GM21390 (cell line): ENCODE measurements around the gene HLA-G.
"Not testable (repeated sequence)": the region's sequence is repeated elsewhere in the genome, so short reads cannot be mapped to it uniquely, and the experiment has no call there.

Source experiments
- ATAC-seq: cut with Tn5 transposase; IDR thresholded peaks from one replicate; pipeline ENCODE4 v1.9.1; 2021; ENCODE audit not compliant: unreplicated experiment

HLA-G gene

DNA sequence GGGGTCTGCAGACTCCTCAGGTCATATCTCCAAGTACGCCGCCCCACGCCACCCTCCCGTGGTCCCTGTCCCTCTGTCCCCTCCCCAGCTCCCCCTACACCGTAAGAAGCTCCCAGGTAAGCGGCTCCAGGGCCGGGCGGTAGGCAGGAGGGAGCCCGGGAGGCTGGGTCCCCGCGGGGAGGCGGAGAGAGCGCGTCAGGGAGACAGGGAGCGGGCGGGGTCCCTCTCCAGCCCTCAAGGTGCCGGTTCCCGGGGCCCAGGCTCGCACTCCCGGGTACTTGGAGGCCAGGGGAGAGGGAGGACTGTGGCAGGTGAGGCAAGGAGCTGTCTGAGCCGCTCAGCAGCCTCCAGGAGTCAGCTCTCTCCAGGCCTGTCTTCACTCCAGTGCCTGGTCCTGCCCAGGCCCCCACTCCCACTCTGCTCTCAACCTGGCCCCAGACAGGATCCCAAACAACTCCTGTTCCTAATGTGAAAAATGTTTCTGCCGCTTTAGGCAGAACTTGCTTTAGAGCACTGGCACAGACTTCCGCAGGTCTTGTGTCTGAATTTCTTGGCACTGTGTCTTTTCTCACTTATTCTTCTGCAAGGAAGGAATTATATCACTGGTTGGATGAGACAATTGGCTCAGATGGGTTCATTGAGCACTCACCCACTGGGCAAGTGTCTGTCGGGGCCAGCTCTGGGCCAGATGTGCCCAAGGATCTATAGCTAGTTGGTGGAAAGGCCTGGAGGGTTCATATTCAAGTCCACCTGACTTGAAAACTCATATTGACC, 36.6 kb downstream of the HLA-G start:
- ATAC-seq = no peak

DNA sequence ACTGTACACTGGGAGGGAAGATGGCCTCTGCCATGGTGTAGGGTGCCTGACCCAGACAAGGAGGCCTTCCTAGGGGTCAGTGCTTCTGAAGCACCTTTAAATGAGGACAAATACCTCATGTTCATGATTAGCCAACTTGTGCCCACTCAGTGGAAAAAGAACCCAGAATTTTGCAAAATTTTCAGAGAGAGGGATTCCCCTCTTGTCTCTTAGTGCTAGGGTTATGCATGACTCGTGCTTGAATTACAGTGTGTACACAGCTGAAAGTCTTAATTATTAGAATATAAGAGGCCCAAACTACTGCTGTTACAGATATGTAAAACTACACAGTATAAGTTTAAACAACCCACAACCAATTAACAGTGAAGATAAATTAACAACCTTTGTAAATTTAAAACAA, 38.0 kb downstream of the HLA-G start:
- ATAC-seq = no peak

DNA sequence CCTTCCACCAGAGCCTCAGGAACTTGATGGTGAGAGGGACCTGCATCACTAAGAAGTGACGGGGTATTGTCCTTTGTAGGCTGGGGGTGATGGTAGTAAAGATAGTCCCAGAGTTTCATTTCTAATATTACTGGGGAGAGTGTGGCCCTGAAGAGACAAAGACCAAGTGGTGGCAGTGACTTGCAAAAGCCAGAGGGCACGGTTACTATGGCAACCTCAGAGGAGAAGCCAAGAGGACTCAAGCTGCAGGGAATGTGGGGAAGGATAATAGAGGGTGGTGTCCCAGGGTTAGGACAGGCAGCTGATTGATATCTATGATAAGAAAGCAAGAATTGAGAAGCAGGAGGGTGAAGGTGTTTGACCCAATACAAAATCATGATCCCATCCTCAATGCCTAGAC, 42.5 kb downstream of the HLA-G start:
- ATAC-seq = no peak

DNA sequence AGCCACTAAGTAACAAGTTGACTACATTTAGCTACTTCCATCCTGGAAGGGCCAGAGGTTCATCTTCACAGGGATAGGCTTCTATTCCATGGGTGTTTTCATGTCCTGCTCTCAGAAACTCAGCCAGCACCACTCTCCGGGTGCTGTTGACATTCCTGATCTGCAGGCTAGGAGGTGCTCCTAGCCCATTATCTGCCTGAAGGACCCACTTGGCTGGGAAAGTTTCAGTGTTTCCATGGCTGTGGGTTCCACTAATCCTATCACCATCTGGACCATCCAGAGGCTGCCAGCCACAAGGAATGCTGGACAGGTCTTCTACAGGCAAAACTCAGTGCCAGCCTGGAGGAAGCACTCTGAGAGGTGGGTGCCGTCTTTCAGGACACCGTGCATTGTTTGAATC, 45.2 kb downstream of the HLA-G start:
- no peak for ATAC-seq

DNA sequence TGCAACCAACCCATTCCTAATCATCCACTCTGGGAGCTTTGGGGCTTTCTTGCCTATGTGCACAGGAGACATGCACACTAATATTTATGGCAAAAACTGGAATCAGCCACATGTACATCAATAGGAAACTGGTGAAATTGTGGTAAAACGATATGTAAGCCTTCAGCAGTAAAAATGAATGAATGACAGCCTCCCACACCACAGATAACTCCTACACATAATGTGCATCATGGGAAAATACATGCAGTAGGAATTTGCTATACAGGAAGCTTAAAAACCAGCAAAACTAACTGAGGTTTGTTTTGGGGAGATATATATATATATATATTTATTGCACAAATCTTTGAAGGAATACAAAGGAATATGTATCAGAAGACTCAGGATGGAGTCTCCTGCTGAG, 47.6 kb downstream of the HLA-G start:
- ATAC-seq = no peak

DNA sequence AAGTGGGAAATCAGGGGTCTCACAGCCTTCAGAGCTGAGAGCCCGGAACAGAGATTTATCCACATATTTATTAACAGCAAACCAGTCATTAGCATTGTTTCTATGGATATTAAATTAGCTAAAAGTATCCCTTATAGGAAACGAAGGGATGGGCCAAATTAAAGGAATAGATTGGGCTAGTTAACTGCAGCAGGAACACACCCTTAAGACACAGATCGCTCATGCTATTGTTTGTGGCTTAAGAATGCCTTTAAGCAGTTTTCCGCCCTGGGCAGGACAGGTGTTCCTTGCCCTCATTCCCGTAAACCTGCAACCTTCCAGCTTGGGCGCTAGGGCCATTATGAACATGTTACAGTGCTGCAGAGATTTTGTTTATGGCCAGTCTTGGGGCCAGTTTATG, 48.1 kb downstream of the HLA-G start:
- not testable (repeated sequence) for ATAC-seq
